Stimulated activated CD8-positive, alpha-beta memory T cell treated with anti-CD3 and anti-CD28 coated beads, Interleukin-12 subunit alpha, Interleukin-12 subunit beta, amount 100 ng/mL, for 4 hours (primary cell): ENCODE results near the gene PRMT3.
"Not testable (repeated sequence)": the region's sequence is repeated elsewhere in the genome, so short reads cannot be mapped to it uniquely, and the experiment has no call there.

Experiments
- DNase-seq: peaks from one replicate; pipeline ENCODE4 v3.0.0-alpha.2; 2020; ENCODE audit warnings: low read depth

PRMT3 gene

GRCh38 chr11:20374741-20375300 lies 12.7 kb upstream of the PRMT3 start:
- no peak for DNase-seq

GRCh38 chr11:20376162-20376730 lies 11.3 kb upstream of the PRMT3 start:
- DNase-seq = no peak

- DNase-seq = not testable (repeated sequence)
Measured at GRCh38 chr11:20385996-20386395, 1.5 kb upstream of the PRMT3 start.

- DNase-seq = no peak
Measured at GRCh38 chr11:20388096-20389055, 860 bp downstream of the PRMT3 start.

GRCh38 chr11:20397281-20397680 lies 9.8 kb downstream of the PRMT3 start:
- no peak for DNase-seq

GRCh38 chr11:20399498-20399897 lies 12.0 kb downstream of the PRMT3 start:
- no peak for DNase-seq

- no peak for DNase-seq
Measured at GRCh38 chr11:20403059-20403458, 15.5 kb downstream of the PRMT3 start.

GRCh38 chr11:20406484-20406883 lies 19.0 kb downstream of the PRMT3 start:
- no peak for DNase-seq

- DNase-seq = no peak
Measured at GRCh38 chr11:20407344-20407743, 19.8 kb downstream of the PRMT3 start.

- DNase-seq = no peak
Measured at GRCh38 chr11:20415432-20415831, 27.9 kb downstream of the PRMT3 start.

- DNase-seq = no peak
Measured at GRCh38 chr11:20417771-20418170, 30.3 kb downstream of the PRMT3 start.

- DNase-seq = no peak
Measured at GRCh38 chr11:20421946-20422345, 34.4 kb downstream of the PRMT3 start.

GRCh38 chr11:20429216-20429615 lies 41.7 kb downstream of the PRMT3 start:
- DNase-seq = no peak

- DNase-seq = no peak
Measured at GRCh38 chr11:20438637-20439036, 51.1 kb downstream of the PRMT3 start.

- DNase-seq = no peak
Measured at GRCh38 chr11:20443596-20443995, 56.1 kb downstream of the PRMT3 start.

GRCh38 chr11:20444535-20444934 lies 57.0 kb downstream of the PRMT3 start:
- DNase-seq = no peak

GRCh38 chr11:20448834-20449233 lies 61.3 kb downstream of the PRMT3 start:
- no peak for DNase-seq

- DNase-seq = no peak
Measured at GRCh38 chr11:20450829-20451228, 63.3 kb downstream of the PRMT3 start.

GRCh38 chr11:20451568-20451967 lies 64.1 kb downstream of the PRMT3 start:
- no peak for DNase-seq

- no peak for DNase-seq
Measured at GRCh38 chr11:20452585-20452984, 65.1 kb downstream of the PRMT3 start.

- DNase-seq = no peak
Measured at GRCh38 chr11:20453657-20454316, 66.3 kb downstream of the PRMT3 start.

- no peak for DNase-seq
Measured at GRCh38 chr11:20457001-20457799, 69.7 kb downstream of the PRMT3 start.
